A673 (cell line): Measurements from ENCODE around the gene VPS13D.

ENCODE experiments used
- CTCF ChIP-seq: fragments of 300-800, 200-600 bp; sonication (generic); conservative IDR thresholded peaks from 2 replicates; pipeline ENCODE4 v1.5.1; 2017; ENCODE audit warnings: low read depth, mild to moderate bottlenecking, antibody characterized with exemption, low read length, moderate library complexity, mixed read lengths
- EZH2 ChIP-seq: fragments of 200-600 bp; sonication (generic); IDR thresholded peaks from 2 replicates; pipeline ENCODE4 v1.6.1; 2017; ENCODE audit warnings: borderline replicate concordance, low read depth, mild to moderate bottlenecking, mixed read lengths, antibody characterized with exemption, low read length; ENCODE audit not compliant: poor library complexity, severe bottlenecking

GRCh38 chr1:12539705-12540579 is 310.1 kb downstream of the VPS13D start:
- TF ChIP-seq CTCF: no peak
- TF ChIP-seq EZH2: no peak
